Measurements from ENCODE around the gene COX19.
"Not testable (repeated sequence)": the region's sequence is repeated elsewhere in the genome, so short reads cannot be mapped to it uniquely, and the experiment has no call there.

COX19 gene

DNA sequence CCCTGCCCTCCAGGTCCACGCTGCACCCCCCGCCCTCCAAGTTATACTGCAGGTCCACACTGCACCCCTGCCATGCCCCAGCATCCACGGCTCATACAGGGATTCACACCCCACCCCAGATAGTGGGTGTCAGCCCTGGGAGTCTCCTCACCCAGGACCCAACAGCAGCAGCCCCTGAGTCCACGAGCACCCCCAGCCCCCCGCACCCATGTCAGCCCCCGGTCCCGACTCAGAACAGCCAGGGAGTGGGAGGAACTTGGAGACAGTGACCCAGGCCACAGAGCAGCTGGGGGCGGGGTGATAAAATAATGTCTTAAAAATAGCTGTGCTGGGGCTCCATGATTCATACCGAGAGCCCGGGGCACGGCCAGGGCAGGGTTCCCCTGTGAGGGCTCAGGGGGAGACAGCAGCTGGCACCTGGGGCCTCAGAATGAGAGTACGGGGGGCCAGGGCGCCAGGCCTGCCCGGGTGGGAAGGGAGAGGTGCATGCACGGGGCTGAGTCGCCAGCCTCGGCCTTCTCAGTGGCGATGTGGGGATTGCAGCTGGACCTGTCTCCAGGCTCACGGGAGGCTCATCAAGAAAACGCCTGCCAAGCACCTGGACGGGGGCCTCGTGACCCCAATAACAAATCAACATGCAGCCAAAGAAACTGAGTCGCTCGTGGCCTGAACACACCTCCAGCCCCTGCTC lies 50.7 kb downstream of the COX19 start:
- DNase-seq (ENCODE audit: low read depth) = no peak

DNA sequence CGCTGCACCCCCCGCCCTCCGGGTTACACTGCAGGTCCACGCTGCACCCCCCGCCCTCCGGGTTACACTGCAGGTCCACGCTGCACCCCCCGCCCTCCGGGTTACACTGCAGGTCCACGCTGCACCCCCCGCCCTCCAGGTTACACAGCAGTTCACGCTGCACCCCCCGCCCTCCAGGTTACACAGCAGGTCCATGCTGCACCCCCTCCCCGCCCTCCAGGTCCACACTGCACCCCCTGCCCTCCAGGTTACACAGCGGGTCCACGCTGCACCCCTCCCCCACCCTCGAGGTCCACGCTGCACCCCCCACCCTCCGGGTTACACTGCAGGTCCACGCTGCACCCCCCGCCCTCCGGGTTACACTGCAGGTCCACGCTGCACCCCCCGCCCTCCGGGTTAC lies 51.3 kb downstream of the COX19 start:
- DNase-seq (ENCODE audit: low read depth) = not testable (repeated sequence)

DNA sequence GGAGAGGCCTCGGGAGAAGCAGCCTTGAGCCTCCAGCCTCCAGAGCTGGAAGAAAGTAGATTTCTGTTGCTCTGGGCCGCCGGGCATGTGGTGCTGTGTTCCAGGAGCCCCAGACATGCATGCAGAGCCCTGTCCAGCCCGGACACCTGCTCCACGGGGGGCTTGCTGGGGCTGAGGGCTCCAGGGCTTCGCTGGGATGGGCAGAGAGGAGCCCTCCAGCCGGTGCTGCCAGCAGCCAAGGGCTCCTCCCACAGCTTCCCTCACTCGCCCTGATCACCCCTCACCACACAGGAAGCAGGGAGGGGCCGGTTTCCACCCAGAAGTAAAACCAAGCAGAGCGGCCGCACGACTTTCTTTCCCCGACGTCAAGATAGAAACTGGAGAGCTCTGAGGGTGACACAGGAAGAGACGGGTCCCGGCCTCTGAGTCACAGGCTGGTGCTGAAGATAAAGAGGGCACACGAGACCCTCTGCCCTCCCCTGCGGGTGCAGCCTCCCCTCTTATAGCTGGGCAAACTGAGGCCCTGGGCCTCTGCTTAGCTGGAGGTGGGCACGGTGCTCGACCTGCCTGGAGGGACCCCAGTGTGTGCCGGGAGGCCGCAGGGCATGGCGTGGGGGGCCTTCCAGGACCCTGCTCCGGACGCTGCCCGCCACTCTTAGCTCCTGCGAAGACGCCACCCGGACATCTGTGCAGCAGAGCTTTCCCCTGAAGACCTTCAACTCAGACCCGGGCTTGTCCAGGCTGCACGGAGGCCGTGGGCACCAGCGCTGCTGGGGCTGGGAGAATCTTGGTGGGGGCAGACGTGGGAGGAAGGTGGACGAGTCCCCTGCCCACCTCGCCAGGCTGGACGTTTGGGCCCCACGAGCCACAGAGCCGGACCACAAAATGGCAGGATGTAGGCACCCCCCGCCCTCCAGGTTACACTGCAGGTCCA lies 52.0 kb downstream of the COX19 start:
- DNase-seq (ENCODE audit: low read depth) = no peak

DNA sequence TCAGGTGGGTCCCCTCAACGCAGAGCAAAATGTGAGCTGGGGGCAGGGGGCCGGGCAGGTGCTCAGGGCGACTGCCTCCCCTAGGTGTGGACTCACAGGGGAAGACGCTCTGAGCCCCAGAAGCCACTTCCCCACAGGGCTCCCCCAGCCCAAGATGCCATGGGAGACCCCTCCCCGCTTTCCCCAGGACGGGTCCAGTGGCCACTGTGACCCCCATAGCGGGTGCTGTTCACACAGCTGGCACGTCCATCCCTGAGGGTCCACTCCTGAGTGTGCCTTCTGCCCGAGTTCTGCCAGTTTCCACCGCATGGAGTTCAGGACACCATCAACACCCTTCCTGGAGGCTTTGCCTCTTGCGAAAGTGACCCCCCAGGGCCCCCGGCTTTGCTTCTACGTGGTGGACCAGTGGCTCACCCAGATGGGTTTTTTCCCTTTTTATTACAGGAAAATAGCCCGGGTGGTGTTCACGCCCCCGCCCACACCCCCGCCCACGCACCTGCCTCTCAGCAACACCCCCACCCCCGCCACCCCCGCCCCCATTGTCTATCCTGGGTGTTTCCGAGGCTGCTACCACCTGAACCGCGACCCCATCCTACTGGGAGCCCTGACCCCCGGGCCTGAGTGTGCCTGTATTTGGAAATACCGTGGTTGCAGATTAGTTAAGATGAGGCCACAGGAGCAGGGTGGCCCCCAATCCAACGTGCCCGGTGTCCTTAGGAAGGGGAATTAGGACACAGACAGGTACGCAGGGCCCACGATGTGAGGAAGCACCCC lies 52.8 kb downstream of the COX19 start:
- no peak for DNase-seq (ENCODE audit: low read depth)

DNA sequence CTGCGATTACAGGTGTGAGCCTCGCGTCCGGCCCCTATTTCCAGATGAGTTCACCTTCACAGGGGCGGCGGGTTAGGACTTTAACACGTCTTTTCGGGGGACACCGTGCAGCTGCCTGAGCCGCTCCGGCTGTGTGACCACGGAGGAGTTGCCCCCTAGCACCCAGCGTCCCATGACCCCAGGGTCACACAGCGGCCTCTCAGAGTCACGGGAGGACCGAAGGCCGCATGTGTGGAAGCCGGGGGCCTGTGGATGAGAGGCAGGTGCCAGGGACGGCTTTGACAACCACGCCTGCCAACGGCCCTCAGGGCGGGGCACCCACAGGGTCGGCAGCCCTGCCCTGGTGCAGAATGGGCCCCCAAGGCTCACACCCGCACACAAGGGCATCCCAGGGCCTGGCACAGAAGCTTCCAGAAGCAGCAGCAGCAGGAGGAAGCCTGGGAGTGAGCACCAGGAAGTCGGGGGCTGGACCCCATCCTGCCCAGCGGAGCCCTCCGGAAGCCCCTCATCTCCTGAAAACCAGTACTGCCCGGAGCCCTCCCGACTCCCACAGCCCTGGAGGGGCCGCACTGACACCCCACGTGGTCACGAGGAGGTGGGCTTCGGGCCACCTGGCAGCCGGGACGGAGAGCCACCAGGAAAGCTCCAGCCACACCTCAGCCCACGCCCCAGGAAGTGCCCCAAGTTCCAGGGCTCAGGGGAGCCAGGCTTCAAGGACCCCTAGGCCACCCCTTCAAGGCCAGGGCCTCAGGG lies 53.6 kb downstream of the COX19 start:
- DNase-seq (ENCODE audit: low read depth) = no peak

DNA sequence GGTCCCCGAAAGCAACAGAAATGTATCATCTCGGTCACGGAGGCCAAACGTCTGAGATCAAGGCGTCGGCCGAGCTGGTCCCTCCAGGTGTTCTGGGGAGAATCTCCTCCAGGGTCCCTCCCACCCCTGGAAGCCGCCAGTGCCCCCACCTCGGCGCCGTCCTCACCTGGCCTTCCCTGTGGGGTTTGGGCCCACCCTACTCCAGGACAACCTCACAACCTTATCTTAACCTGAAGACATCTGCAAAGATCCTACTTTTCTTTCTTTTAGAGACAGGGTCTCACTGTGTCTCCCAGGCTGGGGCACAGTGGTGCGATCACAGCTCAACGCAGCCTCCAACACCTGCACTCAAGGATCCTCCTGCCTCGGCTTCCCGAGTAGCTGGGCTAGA lies 54.3 kb downstream of the COX19 start:
- no peak for DNase-seq (ENCODE audit: low read depth)

DNA sequence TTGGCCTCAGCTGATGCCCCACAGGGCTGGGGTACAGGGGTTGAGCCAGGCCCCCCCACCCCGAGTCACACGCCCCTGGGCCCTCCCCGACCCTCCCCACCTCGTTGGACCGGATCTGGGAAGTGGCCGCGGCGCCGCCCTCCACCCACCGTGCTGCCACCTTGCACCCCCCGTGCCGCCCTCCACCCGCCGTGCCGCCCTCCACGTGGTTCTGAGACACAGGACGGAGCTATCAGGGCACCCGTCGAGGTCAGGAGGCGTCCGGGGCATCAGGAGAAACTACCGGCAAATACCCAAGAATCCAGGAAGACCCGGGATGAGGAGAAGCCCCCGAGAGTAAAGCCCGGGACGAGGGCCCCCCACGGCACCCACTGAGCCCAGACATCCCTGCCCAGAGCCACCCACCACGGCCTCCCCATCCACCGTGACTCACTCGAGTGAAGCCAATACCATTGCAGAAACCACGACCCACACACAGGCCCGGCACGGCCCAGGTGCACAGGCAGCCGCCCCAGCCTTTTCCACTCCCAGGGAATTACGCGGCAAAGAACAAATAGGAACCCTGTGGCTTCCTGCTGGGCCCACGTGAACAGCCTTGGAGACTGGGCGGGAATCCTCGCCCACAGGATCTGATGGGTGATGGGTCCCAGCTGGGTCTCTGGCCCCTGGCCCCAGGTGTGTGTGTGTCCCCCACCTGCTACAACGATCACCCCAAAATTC lies 54.8 kb downstream of the COX19 start:
- DNase-seq (ENCODE audit: low read depth) = no peak

DNA sequence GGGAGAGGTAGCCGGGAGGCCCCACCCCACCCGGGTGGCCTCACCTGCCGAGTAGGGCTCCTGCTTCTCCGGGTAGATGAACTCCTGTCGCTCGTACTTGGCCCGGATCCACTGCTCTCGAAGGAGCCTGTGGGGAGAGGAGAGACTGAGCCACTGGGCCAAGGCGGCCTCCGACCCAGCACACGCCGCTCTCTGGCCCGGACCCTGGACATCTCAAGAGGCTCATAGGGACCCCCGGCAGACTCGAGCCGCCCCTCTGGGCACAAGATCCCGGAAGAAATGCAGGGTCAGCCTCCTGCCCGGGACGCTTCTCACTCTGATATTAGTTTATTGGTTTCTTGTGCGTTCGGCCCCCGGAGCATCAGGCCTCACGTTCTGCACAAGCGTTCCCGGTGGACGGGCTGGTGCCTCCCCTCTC lies 55.4 kb downstream of the COX19 start:
- DNase-seq (ENCODE audit: low read depth) = no peak

DNA sequence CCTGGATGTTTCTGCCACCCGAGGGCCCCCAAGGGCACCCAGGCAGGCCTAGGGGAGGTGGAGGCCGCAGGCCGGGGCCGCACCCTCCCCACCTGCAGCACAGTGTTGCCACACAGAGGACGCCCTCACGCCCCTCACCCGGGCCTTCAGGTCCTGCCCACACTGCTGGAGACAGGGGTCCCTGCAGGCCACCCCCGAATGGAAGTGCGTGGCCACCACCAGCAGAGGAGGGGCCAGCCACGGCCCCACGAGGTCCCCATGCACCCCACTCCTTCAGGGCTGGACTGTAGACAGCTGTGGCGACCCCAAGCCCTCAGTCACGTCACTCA lies 56.3 kb downstream of the COX19 start:
- no peak for DNase-seq (ENCODE audit: low read depth)

DNA sequence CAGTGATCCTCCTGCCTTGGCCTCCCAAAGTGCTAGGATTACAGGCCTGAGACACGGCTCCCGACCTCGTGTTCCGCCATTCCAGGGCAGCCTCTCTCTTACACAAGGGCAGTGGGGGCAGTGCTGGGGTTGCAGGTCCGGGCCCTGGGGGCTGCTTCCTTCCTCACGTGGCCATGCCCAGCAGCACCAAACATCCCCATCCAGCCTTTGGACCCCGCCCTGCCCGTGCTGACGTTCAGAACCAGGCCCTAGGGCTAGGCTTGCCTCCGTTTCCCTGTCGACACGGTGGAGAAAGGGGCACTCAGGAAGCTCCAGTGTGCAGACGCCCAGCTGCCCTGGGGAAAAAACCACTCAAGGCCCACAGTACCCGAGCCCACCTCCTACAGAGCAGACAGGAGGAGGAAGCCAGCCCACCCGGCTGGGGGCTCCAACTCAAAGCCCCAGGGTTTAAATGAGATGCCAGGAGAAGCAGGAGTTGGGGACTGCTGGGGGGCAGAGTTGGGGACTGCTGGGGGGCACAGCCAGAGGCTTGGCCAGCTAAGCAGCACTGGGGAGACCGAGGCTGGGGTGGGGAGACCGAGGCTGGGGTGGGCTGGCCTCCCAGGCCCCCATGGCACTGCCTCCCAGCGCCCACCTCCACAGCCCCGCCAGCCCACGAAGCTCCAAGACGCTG lies 56.8 kb downstream of the COX19 start:
- no peak for DNase-seq (ENCODE audit: low read depth)

DNA sequence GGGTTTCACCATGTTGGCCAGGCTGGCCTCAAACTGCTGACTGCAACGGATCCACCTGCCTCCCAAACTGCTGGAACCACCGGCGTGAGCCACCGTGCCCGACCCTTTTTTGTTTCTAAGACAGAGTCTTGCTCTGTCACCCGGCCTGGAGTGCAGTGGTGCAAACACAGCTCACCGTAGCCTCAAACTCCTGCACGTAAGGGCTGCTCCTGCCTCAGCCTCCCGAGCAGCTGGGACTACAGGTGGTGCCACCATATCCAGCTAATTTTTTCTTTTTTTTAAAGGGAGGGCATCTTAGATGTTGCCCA lies 57.3 kb downstream of the COX19 start:
- no peak for DNase-seq (ENCODE audit: low read depth)

DNA sequence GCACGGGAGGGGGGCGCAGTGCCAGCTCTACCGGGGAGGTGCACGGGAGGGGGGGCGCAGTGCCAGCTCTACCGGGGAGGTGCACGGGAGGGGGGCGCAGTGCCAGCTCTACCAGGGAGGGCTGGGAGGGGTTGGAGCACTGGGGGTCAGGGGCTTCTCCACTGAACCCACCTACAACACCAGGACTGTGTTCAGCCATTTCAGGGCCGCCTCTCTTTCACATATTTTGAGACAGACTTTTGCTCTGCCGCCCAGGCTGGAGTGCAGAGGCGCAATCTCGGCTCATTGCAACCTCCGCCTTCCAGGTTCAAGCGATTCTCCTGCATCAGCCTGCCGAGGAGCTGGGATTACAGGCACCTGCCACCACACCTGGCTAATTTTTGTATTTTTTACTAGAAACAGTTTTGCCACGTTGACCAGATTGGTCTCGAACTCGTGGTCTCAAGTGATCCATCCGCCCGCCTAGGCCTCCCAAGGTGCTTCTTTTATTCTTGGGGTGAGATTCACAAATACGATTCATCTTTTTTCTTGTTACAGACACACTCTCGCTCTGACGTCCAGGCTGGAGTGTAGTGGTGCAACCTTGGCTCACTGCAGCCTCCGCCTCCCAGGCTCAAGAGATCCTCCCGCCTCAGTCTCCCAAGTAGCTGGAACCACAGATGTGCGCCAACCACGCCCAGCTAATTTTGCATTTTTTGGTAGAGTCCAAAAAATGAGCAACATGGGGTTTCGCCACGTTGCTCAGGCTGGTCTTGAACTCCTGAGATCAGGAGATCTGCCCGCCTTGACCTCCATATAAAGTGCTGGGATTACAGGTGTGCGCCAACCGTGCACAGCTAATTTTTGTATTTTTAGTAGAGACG lies 57.9 kb downstream of the COX19 start:
- DNase-seq (ENCODE audit: low read depth) = no peak

DNA sequence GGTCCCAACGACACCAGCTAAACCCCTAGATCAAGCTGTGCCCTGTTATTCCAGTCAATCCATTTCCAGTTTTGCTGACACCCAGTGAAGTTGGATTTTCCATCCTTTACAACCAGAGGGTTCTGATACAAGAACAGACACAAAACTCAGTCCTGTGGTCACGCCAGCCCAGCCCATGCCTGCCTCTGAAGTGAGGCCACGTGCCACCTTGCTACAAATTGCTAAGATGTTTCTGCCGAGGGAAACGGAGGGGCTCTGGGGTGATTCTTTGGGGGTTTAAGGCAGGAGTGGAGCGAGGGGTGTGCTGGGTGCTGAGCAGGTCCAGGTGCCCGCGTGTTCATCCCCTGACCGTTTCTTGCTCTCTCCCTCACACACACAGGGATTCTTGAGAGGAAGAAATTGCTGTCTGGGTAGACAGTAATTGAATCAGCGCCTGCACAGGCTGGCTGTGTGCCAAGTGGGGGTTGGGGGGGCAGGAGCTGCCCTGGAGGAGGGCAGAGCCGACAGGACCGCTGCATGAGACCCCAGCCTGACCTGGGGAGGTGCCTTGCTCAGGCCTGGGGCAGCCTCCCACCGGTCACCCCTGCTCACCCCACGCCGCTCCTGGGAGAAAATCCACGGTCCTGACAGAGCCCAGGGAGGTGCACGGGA lies 58.9 kb downstream of the COX19 start:
- no peak for DNase-seq (ENCODE audit: low read depth)

Data from GM04504 (cell line).